HG03520 (cell line): ENCODE measurements around the gene RPL18.
"Not testable (repeated sequence)": the region's sequence is repeated elsewhere in the genome, so short reads cannot be mapped to it uniquely, and the experiment has no call there.

Experiments
- ATAC-seq: cut with Tn5 transposase; IDR thresholded peaks from one replicate; pipeline ENCODE4 v1.9.1; 2021; ENCODE audit warnings: mild to moderate bottlenecking, moderate library complexity; ENCODE audit not compliant: unreplicated experiment

Gene RPL18

DNA sequence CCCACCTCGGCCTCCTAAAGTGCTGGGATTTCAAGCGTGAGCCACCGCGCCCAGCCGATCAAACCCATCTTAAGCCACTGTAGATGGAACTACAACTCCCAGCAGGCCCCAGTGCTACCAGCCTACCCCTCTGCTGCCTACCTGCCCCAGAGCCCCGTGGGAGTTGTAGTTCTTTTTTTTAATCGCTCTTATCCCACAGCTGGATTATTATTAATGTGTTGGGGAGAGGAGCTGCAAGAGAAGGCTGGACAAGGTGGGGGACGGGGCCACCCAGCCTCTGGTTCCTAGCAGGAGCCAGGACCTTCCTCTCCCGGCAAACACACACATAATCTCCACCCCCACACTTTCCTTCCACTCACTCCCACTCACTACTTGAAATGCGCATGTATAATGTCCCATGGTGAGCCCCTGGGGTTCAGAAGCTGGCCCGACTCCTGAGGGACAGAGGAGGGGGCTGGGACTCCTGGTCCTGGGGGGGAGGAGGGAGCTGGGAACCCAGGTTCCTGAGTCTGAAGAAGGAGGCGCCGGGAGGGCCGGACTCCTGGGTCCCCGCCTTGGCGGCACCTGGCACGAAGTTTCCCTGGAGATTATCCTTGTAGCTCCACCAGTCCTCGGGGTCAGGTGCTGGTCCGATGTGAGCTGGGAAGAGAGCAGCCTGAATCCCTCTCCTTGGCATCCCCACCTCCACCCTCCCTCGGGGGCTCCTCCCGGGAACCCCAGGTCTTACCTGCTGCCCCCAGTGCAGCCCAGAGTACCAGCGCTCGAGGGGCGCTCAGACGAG lies 26.1 kb upstream of the RPL18 start:
- no peak for ATAC-seq

DNA sequence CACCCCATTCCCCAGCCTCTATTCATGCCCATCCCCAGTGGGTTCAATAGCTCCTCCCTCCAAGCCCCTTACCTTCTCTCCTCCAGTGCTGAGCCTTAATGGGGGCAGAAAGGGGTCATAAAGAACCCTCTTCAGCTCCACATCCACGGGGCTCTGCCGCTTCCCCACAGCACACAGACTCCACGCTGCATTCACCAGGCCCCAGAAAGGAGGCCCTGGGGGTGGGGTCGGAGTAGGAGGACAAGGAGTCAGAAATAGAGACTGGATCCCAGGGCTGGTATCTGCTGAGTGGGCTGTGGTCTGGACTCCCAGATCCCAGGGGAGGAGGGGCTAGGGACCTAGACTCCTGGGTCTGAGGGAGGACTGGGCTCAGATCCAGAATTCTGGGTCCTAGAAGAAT lies 25.4 kb upstream of the RPL18 start:
- ATAC-seq = no peak

DNA sequence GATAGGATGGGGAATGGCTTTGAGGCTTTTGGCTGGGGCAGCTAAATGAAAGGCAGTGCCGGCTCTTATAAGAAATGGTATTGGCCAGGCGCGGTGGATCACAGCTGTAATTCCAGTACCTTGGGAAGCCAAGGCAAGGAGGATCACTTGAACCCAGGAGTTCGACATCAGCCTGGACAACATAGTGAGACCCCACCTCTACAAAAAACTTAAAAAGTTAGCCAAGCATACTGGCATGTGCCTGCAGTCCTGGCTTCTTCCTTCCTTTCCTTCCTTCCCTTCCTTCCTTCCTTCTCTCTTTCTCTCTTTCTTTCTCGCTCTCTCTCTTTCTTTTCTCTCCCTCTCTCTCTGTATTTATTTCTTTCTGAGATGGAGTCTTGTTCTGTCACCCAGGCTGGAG lies 23.9 kb upstream of the RPL18 start:
- ATAC-seq = no peak

DNA sequence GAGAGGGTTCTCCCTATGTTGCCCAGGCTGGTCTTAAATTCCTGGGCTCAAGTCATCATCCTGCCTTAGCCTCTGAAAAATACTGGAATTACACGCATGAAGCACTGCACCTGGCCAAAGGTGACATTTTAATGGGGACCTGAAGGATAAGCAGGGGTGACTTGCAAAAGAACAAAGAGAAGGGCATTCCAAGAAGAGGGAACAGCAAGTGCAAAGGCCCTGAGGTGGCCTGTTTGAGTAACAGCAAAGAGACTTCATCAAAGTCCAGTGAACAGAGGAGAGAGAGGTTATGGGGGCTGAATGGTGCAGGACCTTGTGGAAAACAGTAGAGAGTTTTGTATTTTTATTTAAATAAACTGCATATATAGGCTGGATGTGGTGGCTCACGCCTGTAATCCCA lies 22.9 kb upstream of the RPL18 start:
- no peak for ATAC-seq

DNA sequence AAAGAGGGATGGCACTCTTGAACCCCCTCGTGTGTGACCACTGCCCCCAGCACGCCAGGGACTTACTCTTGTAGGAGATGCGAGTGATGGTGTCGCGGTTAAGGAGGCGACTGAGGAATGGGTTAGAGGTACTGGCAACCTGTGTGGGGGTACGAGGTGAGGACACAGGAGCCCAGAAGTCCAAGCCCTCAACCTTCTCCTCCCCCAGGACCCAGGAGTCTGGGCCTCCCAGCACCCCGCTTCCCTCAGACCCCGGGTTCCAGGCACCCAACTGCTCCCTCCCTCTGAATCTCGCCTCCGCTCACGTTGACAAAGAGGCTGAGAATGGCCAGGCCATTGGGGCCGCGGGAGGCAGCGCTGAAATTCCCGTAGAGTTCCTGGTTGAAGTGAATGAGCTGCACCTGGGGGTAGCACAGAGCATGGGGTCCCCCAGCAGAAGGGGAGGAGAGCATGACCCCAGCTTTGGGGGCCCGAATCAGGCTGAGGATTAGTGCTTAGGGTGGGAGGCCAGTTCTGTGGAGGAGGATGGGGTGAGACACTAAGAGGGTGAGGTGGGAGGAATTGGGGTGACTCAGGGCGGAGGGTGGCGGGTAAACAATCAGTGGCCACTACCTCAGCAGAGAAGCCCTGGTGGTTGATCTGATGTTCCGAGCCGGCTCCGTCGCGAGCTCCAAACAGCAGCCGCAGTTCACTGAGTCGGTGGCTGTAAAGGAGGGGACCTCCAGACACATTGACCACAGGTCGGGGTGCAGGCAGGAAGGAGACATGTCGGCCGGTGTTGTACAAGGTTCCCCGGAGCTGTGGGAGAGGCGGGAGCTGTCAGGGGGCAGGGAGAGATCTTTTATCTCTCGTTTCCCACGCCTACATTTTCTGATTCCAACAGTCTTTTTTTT lies 20.8 kb upstream of the RPL18 start:
- no peak for ATAC-seq

DNA sequence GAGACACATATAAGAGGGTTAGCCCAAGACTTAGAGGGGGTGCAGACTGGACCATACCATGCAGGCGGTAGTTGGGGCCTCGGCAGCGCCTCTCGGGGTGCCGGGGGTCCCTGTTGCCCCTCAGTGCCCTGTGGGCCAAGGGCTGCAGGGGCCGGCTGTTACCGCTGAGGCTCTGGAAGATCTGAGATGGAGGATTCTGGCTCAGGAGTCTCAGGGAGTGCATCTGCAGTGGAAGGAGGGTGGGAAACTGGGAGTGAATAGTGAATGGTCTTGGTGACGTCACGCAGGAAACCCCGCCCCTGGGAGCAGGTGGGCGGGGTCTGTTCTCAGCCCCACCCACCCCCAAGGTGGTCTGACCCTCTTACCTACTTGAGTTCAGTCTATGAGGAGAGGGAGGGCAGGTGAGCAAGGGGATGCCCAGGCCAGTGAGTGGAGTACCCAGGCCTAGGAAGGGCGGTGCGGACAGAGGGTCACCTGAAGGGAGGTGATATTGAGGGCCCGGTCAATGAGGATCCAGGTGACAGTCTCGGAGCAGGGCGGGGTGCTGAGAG lies 19.9 kb upstream of the RPL18 start:
- no peak for ATAC-seq

DNA sequence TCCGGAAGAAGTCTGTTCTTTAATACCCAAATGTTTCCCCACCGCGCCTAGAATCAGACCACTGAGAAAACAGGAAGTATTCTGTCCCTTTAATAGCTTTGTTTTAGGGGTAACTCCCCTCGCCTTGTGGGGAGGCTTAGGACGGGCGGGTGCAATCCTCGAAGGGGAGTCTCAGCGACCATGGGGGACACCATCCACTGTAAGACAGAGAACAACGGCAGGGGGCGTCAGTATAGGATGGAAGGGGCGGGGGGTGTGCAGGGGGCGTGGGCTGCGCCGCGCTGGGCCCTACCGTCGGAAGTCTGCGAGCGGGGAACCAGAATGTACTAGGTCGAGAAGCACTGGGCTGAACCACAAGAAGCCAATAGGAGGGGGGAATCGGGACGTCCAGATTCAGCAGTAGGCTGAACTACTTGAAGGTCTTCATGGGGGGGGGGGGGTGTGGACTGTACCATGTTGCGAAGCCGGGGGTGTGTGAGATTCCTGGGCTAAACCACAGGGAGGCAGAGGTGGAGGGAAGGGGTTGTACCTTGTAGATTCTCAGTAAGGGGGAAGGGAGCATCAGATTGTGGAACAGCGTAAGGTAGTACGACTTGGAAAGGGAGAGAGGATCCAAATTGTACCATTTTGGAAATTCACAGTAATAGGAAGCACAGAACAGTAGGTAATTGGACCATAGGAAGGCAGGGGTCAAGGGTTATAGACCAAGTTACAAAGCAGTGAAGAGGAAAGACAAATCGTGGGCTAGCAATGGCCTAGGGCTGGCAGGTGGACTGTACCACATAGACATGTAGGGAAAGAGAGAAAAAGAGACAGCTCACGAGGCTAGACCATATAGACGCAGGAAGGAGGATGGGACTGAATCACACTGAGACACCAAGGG lies 19.2 kb upstream of the RPL18 start:
- peak; percentile 10 for ATAC-seq

DNA sequence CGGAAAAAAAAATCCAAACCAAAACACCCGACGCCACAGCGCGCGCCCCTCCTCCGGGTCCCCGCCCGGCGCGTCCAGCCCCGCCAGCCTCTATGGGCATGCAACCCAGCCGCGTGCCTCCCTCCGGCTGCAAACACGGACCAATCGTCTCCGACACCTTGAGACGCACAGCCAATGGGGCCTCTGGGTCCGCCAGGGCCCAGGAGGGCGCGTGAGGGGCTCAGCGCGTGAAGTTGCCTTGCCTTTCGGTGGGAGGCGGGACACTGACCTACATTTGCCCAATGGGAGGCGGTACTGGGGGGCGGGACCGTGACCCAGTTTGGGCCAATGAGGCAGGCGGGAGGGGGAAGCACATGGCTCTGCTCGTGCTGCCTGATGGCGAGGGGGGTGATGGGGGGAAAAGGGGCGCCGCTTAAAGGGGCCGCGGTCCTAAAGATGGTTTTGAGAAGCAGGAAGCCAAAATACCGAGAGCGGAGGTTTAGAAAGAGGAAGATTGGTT lies 18.5 kb upstream of the RPL18 start:
- ATAC-seq = peak; percentile 62

DNA sequence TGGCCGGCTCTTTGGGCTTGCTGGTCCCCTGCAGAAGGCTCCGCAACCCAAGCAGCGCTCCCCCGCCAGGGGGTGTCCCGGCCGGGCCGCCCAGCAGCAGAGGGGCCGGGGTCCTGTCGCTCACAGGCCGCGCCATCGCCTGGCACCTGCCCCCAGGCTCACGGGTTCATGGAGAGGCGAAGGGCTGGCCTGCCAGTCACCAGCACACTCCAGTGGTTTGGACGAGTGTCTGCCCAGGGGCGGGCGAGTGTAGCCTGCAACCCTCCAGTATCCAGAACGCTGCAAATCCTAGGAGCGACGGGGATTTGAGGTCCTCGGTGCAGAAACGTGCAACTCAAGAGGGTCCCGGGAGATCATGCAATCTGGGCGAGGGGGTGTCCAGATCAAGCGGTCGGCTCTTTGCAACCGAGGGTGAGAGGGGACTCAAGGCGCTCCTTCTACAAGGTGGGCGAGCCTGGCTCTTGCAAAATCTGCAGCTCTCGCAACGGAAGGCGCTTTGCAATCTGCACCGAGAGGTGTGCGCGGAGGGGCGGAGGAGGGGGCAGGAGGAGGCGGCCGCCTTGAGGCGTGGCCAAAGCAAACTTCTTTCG lies 18.0 kb upstream of the RPL18 start, which contains the start of gene DBP:
Gene DBP, minus strand, starts transcription at position 521 of the 590 bp plus-strand sequence. Its CDS starts 385 bp downstream, at position 136.
- no peak for ATAC-seq

DNA sequence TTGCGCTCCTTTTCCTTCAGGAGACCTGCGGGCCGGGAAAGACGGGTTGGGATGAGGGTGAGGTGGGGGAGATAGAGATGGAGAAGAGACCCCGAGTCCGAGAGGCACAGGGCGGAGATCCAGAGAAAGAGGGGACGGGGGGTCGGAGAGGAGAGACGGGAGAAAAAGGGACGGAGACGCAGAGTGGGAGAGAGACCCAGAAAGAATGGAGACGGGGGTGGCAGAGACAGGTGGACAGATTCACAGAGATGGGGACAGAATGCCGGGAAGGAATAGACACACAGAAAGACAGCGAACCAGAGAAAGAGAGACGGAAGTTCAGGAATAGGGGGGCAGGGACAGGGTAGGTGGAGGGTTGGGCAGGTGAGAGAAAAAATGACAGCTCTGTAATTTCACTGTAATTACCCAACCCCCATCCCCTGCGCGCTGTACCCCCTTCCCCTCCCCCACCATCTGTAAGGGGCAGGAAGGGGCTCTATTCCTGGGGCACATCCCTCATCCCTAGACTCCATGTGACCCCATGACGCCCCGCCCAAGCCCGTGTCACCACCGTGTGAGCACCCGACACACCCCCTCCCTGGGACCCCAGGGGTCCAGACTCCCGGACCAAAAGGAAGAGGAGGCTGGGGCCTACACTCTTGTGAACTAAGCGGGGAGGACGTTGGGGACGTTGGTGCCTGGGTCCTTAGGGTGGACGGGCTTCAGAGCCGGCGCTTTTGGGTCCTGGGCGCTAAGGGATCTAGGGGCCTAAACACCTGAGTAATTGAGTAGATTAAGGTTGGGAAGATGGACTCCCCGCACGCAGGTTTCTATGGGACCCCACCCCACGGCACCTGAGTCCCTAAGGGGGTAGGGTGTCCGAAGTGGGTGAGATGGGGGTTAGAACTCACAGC lies 17.2 kb upstream of the RPL18 start:
- no peak for ATAC-seq

DNA sequence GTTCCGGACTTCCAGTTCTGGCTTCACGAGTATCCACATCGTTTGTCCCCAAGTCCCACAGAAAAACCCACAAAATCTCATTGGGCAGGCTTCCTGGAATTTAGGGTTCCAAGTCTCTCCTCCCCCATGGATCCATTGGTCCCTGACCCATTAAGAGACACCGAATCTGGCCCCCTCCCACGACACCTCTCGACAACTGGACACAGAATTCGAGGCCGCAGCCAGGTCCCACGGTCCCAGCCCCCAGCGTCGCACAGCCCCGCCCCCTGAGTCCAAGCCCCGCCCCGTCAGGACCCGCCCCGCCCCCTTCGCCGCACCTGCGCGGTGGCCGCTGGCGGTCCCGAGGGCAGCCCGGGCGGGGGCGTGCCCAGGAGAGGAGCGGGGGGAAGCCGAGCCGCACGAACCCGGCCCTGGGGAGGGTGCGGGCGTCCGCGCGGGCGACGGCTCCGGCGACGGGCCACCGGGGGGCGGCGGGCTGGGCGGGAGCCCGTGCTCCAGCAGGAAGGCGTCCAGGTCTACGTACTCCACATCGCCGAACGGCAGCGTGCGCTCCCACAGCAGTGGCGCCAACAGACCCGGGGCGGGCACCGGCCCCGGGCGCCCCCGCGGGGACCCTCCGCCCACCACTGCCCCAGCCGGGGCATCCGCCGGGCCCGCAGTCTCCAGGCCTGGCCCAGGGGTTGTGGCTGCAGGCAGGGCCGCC lies 16.4 kb upstream of the RPL18 start:
- ATAC-seq = no peak

DNA sequence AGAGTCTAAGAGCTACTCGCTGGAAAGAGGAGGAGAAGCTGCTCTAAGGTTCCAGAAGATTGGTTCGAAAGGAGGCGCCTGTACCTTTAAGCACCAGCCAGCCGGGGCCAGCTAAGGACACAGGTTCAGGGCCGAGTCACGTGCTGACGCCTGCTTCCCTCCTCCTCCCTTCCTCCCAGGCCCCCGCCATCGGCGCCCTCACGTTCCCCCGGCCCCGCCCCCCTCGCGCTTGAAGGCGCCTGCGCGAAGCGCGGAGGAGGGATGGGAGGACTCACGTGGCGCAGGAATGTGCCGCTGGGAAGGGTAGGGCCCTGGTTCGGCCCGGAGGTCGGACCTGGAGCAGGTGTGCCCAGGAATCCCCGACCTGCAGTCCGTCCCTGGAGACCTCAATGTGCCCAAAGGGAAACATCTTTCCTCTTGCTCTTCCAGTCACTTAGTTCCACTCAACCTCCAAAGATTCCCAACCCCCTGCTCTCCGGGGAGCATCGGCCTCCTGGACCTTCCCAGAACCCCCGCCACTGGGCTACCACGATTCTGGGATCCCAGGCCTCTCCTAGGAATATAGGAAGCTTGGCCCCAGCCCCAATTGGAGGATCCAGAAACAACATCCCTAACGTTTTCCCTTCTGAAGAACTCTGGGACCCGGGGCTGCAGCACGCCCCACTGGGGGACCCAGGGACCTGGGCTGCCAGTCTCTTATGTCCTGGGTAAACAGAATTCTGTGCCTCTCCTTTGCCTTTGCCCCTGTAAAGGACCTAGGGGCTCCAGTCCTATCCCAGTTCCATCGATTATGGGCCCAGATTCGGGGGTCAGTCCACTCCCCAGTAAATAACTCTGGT lies 15.7 kb upstream of the RPL18 start:
- no peak for ATAC-seq

DNA sequence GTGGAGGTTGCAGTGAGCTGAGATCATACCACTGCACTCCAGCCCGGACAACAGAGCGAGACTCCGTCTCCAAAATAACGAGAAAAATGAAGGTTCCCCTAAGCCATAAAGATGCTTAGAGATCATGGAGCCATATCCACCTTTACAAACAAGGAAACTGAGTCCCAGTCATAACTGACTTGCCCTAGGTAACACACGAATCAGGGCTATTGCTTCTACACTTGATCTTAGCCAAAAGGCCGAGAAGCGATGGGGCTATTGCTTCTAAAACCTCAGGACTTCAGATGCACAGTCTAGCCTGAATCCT lies 15.0 kb upstream of the RPL18 start:
- no peak for ATAC-seq

DNA sequence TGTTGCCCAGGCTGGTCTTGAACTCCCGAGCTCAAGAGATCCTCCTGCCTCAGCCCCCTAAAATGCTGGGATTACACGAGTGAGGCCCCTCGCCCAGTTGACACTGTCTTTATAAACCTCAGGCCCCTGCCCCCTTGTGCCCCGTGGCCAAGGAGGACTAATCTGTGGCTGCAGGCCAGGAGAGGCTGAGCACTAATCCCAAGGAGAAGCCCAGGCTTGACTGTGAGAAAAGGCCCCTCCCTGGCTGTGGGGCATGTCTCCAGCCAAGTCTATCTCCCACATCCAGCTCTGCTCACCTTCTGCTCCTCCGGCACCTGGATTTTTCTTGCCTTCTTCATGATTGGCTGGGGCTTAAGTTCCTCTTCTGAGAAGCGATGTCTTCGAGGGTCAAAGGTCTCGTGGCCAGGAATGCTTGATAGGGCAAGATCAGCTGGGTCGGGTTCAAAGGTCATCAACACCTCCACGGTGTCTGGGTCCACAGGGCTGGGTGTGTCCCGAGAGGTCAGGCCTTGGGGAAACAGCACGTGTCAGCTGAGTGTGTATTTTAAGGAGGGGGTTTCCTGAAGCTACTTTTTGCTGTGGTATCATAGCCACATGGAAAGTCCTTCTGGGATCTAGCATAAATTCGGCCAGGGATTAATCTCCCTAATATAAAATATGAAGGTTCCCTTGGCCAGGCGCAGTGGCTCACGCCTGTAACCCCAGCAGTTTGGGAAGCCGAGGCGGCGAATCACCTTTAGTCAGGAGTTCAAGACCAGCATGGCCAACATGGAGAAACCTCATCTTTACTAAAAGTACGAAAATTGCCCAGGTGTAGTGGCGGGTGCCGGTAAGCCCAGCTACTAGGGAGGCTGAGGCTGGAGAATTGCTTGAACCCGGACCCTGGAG lies 14.4 kb upstream of the RPL18 start:
- no peak for ATAC-seq

DNA sequence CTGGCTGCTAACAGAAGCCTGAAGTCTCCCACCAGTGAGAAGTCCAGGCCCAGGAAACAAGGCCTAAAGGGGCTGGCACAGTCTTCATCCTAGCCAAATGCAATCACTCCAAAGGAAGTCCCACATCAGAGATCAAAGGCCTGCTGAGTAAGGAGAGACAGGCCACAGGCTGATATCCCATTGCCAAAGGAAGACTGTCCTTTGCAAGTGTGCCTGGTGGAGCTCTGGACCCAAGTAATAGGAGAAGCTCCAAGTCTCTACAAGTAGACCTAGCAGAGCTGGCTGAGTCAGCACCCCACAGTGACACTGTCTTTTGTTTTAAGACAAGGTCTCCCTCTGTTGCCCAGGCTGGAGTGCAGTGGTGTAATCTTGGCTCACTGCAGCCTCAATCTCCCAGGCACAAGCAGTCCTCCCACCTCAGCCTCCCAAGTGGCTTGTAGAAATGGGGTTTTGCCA lies 13.7 kb upstream of the RPL18 start:
- no peak for ATAC-seq

DNA sequence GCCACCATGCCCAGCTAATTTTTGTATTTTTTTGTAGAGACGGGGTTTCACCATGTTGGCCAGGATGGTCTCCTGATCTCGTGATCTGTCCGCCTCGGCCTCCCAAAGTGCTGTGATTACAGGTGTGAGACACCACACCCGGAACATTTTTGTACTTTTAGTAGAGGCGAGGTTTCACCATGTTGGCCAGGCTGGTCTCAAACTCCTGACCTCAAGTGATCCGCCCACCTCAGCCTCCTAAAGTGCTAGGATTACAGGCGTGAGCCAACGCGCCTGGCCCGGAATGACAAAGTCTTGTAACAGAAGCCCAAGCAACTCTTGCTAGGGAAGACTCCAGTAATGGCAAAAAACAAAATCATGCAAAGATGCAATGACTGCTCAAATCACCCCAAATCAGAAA lies 13.3 kb upstream of the RPL18 start:
- not testable (repeated sequence) for ATAC-seq

DNA sequence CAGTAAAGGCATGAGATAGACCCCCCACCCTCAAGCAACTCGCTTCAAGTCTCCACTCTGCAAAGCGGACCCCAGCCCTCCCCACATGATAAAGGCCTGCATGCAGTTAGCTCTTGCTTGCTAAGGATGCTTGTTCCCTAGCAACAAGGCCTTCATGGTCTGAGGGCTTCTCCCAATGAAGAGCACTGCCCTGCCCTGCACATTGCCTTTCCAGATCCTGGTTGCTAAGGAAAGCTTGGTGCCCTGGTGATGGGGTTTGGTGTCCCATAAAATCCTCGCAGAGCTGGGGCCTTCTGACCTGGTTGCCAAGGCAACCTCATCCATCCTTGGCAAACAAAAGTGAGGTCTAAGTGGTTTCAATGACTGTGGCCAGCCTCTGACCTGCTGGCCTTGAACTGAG lies 12.2 kb upstream of the RPL18 start:
- no peak for ATAC-seq
